ENCODE results near the gene ART1.

GRCh38 chr11:3645552-3645951, 624 bp downstream of the ART1 start:
- no peak for TF ChIP-seq CTCF (IDR thresholded peaks at IDR 0.05; ENCODE audit: low read depth, low read length, missing input control)
- no peak for TF ChIP-seq HNF4A (conservative IDR thresholded peaks at IDR 0.05)
- TF ChIP-seq JUND (IDR thresholded peaks at IDR 0.05) = no peak
- no peak for TF ChIP-seq REST (IDR thresholded peaks at IDR 0.05)
- TF ChIP-seq GABPA (IDR thresholded peaks at IDR 0.05 in 1 of 2, conservative IDR thresholded peaks at IDR 0.05 in 1 of 2) = no peak
- no peak for TF ChIP-seq EGR1 (IDR thresholded peaks at IDR 0.05; ENCODE audit: low read depth in 2 of 2)
- TF ChIP-seq NR2F2 (IDR thresholded peaks at IDR 0.05) = no peak
- TF ChIP-seq FOXA1 (IDR thresholded peaks at IDR 0.05) = no peak
- TF ChIP-seq ATF3 (IDR thresholded peaks at IDR 0.05) = no peak
- no peak for TF ChIP-seq YY1 (IDR thresholded peaks at IDR 0.05)
- no peak for TF ChIP-seq MAX (IDR thresholded peaks at IDR 0.05)
